ENCODE measurements around the gene UMODL1. TPM values are rescaled to one million over a fixed set of nuclear protein-coding genes. Genes with fewer than 3 reads are reported as not detected.

Gene UMODL1
- total and polyA plus RNA-seq, 2 donors from 2014 or later, result 0.39 TPM; not detected in 1

DNA sequence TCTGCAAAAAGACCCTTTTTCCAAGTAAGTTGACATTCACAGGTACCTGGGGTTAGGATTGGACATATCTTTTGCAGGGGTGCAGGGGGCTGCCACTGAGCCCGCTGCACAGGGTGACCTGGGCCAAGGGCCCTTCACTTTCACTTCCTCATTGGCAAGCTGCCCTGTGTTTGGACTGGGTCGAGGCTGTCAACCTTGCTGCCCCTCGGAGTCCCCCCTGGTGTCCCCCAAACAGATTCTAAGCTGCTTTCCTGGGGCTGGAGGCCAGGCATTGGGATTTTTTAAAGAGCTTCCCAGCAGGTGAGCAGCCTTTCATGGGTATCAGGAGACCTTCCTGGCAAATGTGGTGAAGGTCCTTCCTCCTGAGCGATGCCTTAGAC lies 7.9 kb upstream of the UMODL1 start:
- Histone ChIP-seq H3K36me3 (ENCODE audit: control insufficient read depth in 2 of 3, insufficient read depth in 3 of 3, low read length in 3 of 3) (no peaks in the 10 kb centered on the region), H3K27ac (ENCODE audit: low read depth in 2 of 2, low read length in 2 of 2) (no peak overlapping the region), H3K4me3 (ENCODE audit: low read length in 3 of 3) (no peak overlapping the region), H3K9ac (ENCODE audit: low read length in 3 of 3) (no peak overlapping the region), H3K9me3 (ENCODE audit: control insufficient read depth in 2 of 3, insufficient read depth in 1 of 3, low read length in 3 of 3) (no peaks in the 10 kb centered on the region), H3K4me1 (ENCODE audit: control insufficient read depth in 2 of 3, insufficient read depth in 2 of 3, low read depth in 1 of 3, low read length in 3 of 3) (peaks cover 0 to under 1% (median 0%) of the 10 kb centered on the region in 3 donors), H3K27me3 (ENCODE audit: control insufficient read depth, insufficient read depth, low read length) (no peaks in the 10 kb centered on the region)
- TF ChIP-seq, protein P1, sequence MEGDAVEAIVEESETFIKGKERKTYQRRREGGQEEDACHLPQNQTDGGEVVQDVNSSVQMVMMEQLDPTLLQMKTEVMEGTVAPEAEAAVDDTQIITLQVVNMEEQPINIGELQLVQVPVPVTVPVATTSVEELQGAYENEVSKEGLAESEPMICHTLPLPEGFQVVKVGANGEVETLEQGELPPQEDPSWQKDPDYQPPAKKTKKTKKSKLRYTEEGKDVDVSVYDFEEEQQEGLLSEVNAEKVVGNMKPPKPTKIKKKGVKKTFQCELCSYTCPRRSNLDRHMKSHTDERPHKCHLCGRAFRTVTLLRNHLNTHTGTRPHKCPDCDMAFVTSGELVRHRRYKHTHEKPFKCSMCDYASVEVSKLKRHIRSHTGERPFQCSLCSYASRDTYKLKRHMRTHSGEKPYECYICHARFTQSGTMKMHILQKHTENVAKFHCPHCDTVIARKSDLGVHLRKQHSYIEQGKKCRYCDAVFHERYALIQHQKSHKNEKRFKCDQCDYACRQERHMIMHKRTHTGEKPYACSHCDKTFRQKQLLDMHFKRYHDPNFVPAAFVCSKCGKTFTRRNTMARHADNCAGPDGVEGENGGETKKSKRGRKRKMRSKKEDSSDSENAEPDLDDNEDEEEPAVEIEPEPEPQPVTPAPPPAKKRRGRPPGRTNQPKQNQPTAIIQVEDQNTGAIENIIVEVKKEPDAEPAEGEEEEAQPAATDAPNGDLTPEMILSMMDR (IDR thresholded peaks at IDR 0.05; ENCODE audit: borderline replicate concordance, extremely low read depth, insufficient read depth), result no peak
- DNase-seq, result peak in 1 of 5 donors; percentile 67
- intact Hi-C loops (cut with DNase I), result no loop called here
- FAIRE-seq, result no peak

DNA sequence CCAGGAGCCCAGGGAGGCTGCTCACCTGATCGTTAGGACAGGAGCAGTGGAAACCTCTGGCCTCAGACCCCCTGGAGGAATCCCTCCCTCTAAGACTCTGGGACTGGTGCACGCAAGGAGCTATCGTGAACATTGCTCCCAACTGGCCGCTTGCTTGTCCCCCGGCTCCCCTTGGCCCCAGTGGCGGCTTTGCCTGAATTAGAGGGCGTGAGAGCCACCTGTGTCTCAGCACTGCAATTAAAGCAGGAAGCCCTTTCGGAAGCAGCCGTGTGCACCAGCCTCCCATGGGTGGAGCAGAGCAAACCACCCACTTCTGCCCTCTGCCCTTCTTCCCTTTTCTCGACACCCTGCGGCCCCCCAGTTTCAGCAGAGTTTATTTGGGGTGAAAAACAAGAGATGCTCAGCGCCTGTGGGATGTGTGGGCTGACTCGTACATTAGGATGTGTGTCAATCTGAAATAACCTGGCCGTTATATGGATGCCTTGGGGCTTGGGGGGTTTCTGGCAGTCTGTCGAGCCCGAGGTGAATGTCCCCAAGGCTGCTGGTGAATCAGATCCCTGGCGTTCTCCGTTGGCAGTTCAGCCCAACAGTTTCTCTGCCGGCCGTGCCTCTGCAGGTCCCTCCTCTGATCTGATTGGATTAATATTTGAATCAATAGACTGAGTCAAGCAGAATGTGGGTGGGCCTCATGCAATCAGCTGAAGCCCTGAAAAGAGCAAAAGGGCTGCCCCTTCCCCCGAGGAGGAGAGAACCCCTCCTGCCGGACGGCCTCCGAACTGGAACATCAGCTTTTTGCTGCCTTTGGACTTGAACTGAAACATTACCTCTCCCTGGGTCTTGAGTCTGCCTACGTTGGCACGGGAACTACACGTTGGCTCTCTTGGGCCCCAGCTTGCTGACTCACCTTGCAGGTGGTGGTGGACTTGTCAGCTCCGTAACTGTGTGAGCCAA lies 7.3 kb upstream of the UMODL1 start:
- Histone ChIP-seq H3K9me3 (ENCODE audit: control insufficient read depth in 2 of 3, insufficient read depth in 1 of 3, low read length in 3 of 3) (no peaks in the 10 kb centered on the region), H3K36me3 (ENCODE audit: control insufficient read depth in 2 of 3, insufficient read depth in 3 of 3, low read length in 3 of 3) (no peaks in the 10 kb centered on the region), H3K4me3 (ENCODE audit: low read length in 3 of 3) (no peak overlapping the region), H3K4me1 (ENCODE audit: control insufficient read depth in 2 of 3, insufficient read depth in 2 of 3, low read depth in 1 of 3, low read length in 3 of 3) (no peaks in the 10 kb centered on the region), H3K27ac (ENCODE audit: low read depth in 2 of 2, low read length in 2 of 2) (no peak overlapping the region), H3K9ac (ENCODE audit: low read length in 3 of 3) (no peak overlapping the region), H3K27me3 (ENCODE audit: control insufficient read depth, insufficient read depth, low read length) (no peaks in the 10 kb centered on the region)
- intact Hi-C loops (cut with DNase I), result no loop called here
- TF ChIP-seq, protein P1 (IDR thresholded peaks at IDR 0.05; ENCODE audit: borderline replicate concordance, extremely low read depth, insufficient read depth), result no peak
- FAIRE-seq, result no peak
- DNase-seq, result peak in 3 of 5 donors; percentile 37 to 77 (median 44)

DNA sequence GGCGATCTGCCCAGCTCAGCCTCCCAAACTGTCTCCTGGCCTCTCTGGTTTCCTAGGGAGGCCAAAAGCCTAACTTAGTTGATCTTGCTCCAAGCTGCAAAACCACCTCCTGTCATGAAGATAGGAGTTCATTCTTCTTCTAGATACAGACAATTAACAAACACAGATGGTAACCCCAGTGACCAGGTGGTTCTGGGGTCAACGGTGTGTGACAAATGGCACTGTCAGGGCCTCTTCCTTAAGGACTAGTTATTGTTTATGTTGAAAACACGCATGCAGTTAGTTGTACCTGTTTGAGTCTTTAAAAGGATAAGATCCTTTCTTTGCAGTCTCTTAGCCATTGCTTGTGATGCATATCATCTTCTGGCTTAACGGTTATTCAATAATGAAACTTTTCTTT lies 4.6 kb upstream of the UMODL1 start:
- Histone ChIP-seq H3K27me3 (ENCODE audit: control insufficient read depth, insufficient read depth, low read length) (no peaks in the 10 kb centered on the region), H3K27ac (ENCODE audit: low read depth in 2 of 2, low read length in 2 of 2) (no peak overlapping the region), H3K9ac (ENCODE audit: low read length in 3 of 3) (no peak overlapping the region), H3K4me3 (ENCODE audit: low read length in 3 of 3) (no peak overlapping the region), H3K4me1 (ENCODE audit: control insufficient read depth in 2 of 3, insufficient read depth in 2 of 3, low read depth in 1 of 3, low read length in 3 of 3) (no peaks in the 10 kb centered on the region), H3K36me3 (ENCODE audit: control insufficient read depth in 2 of 3, insufficient read depth in 3 of 3, low read length in 3 of 3) (no peaks in the 10 kb centered on the region), H3K9me3 (ENCODE audit: control insufficient read depth in 2 of 3, insufficient read depth in 1 of 3, low read length in 3 of 3) (no peaks in the 10 kb centered on the region)
- intact Hi-C loops (cut with DNase I), result no loop called here
- FAIRE-seq (no peak), DNase-seq (no peak)
- TF ChIP-seq, protein P1 (IDR thresholded peaks at IDR 0.05; ENCODE audit: borderline replicate concordance, extremely low read depth, insufficient read depth), result no peak

All from kidney (tissue), 14 donors.